Activated effector memory CD4-positive, alpha-beta T cell treated with anti-CD3 and anti-CD28 coated beads, Interleukin-2, amount 50 U/mL, for 16 hours (primary cell): ENCODE results near the gene OR8G5.

ENCODE experiments used
- DNase-seq: peaks from one replicate; pipeline ENCODE4 v3.0.0-alpha.2; 2020

Gene OR8G5

DNA sequence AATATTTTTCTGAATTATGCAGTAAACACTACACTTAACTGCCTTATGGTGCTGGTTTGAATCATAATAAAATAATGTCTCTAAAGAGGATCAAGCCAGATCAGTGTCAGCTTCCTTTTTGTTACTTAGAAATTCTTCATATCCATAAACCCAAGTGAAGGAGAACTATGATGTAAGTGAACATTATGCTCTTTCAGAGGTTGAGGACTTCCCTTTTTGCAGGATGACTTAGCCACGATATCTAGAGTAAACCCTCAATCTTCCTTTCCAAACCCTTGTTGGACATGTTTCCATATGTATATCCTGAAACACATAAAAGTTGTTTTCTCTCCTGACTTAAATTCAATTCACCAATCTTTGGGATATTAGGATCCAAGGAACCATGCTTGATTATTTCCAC, 38.5 kb downstream of the OR8G5 start:
- DNase-seq, result no peak

DNA sequence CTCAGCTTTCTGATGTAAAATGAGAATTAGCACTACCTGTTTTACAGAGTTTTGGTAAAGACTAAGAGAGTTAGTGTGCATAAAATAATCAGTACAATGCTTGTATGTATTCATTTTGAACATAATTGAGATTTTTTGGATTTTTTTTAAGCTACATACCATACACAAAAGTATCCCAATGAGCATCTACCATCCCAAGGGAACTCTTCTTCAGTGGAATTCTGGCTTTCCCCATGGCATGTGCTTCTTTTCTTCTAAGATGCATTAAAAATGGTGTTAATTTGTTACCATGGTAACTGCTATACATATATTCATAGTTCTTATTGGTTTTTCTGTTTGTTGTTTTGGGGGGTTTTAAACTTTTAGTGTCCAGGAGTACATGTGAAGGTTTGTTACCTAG, 39.8 kb downstream of the OR8G5 start:
- DNase-seq, result no peak

DNA sequence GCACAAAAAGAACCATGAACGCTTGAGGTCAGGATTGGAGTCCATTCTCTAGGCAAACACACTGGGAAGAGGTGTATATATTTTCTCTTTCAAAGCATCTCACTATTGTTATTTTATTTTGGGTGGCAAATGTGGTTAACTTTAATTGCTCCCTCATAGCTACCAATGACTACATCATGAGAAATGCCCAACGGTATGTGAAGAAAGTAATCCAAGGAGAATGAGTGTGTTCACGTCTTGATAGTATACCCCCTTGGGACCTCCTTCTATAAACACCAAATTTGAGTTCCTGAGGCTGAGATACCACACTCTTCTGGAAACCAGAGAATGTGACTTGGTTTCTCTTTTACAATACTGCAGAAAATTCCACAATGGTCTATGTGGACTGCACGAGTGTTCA, 41.7 kb downstream of the OR8G5 start:
- DNase-seq, result no peak

DNA sequence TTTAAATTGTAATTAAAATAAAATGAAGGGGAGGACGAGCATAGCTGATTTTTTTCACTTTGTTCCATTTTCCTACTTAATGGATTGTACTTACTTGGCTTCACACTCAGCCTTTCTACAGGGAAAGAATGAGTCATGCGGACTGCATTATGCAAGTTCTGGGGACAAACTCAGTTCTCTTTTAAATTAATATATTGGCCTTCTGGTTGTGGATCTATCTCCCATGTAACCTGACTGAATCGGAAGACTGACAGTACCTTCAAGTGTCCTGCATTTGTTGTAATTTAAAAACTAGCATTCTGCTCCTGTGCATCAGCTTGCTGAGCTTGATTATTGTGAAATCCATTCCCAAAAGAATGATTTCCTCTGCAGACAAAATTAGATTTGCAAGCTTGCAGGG, 45.4 kb downstream of the OR8G5 start:
- no peak for DNase-seq

DNA sequence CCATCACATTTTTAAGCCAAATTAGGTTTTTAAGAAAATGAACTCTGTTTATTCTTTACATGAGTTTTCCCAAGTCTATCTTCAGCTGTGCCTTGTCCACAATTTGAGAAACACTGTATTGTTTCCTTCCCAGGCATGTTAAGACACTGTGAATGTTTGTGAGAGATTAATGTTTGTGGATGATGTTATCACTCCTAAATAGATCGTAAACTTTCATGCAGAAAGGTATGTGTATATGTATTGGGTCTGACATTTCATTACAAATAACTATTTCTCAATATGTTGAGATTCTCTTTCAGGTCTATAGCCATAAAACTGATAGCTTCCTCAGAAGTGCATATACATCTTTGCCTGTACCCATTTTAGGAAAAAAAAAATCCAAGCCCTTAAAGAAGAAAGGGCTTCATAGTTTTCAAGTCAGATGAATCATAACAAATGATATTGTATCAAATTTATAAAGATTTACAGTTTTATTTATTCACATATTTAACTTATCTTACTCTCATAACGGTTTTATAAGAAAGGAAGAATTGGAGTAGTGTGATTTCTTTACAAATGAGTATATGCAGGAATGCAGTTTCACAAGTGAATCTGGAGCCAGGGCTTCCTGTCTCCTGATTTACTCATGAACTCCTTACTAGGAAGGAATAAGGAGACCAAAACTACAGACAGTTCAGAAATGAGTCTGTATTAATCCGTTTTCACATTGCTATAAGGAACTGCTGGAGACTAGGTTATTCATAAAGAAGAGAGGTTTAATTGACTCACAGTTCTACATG, 46.4 kb downstream of the OR8G5 start:
- no peak for DNase-seq

DNA sequence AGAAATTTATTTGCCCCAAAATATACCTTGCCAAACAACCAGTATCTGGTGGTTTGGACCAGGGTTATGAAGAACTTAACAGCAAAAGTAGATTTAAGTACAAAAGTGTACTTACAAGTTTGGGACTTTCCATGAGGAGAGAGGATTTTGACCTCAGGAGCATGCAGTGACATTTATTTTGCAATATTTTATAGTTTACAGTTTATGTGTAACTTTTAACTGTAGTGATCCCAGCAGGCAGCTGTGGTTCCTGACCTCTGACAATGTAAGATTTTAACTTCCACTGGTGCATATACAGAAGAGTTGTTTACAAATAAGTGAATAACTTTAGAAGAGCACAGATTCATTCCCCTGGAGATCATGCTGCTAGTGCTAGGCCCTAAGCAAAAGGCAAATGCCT, 50.9 kb downstream of the OR8G5 start:
- no peak for DNase-seq

DNA sequence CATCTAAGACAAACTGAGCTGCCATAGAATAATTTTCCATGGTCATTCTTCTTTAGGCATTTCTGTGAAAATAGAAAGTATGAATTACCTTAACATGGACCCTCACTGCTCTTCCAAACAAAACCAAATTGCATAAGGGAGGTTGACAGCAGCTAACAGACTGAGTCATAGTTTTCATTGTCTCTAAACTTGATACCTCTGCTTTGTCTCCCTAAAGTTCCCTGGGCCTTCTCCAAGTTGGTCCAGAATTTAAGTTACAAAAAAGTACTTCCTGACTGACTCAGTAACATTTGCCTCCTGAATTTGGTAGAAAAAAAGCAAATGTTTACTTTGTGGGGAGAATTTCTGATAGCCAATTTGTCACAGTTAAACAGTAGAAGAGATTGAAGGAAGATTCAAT, 54.5 kb downstream of the OR8G5 start:
- DNase-seq, result no peak

DNA sequence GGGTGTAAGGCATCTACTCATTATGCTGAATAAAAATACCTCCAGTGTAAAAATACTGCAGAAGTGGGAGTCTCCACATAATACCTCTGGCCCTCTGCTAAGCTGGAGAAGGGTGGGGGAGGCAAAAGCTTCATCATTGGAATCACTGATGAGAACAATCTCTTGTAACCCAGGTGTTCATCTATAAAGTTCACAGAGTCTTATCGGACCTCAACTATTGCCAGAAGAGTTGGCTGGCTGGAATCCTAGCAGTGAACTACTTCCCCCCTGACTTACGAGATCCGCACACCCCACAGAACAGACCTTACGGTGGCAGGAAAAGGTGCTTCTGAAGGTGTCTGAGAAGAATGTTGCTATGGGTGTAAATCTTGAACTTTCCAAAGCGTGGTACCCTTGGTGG, 55.1 kb downstream of the OR8G5 start:
- no peak for DNase-seq

DNA sequence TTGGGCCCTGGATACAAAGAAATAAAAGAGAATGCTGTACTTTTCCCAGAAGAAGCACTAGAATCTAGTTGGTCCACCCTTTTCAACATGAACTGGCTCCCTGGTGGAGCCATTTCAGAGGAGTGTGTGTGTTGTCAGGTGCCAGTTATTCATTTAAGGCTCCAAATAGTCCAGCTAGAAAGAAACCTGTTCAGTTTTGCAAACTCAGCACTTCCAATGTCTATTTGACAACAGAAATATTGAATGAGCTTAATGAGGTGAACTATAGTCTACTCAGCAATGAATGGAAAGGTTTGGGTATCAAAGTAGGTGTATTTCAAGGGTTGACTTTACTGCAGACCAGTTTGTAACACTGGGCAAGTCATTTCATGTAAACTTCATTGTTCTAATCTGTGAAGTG, 55.5 kb downstream of the OR8G5 start:
- DNase-seq, result no peak

DNA sequence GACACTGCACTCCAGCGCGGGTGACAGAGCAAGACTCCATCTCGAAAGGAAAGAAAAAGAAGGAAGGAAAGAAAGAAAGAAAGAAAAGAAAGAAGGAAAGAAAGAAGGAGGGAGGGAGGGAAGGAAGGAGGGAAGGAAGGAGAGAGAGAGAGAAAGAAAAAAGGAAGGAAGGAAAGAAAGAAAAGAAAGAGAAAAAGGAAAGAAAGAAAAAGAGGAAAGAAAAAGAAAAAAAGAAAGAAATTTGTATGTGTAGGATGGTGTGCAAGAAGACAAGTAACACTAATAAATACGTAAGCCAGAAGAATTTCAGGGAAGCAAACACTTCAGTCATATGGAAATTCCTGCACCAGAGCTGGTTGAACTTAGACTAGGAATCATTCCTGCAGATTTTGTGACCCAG, 57.0 kb downstream of the OR8G5 start:
- DNase-seq, result no peak

DNA sequence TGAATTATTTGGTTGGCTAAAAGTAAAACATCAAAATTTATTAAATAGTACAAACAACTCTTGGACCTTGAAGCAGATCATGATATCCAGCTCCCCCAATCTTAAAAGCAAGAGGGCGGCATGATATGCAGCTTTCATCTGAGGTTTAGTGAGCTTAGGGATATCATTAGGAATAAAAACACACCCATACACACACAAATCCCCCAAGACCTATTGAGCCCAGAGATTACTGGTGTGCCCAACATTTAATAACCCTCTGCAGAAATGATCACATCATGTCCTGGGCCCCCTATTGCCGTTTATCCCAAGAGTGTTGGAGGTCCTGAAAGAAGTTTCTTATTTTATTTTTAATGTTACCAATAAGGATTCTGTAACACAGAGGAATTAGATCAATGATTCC, 57.7 kb downstream of the OR8G5 start, which contains the start of gene OR8D1:
Gene OR8D1, minus strand, starts transcription at position 101 of the 400 bp plus-strand sequence. CDS start 3,183 bp downstream, outside the sequence.
- DNase-seq, result no peak

DNA sequence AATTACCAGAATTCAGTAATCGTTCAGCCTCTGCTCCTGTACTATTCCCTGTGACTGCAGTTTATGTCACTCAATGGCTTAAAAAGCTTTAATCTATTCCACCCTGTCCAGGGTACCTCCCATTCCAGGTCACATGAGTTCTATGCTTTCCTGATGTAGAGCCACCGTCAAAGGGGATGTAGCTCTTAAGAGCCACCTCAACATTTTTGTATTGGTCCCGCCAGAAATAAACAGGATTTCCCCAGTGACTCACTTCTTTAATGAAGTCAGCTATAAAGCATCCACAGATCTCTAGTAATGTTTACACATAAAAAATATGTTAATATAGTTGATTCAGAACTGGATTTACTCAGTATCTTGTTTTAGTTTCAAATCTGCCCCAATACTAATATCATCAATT, 58.9 kb downstream of the OR8G5 start:
- DNase-seq, result no peak
